Activated CD4-positive, alpha-beta T cell treated with anti-CD3 and anti-CD28 coated beads, Interleukin-2, Interleukin-6, amounts not matched to agents 100 ng/mL and 50 ng/mL, durations not matched to agents 16 hours and 8 hours (primary cell): ENCODE data around the gene MPZL1.

ENCODE experiments used
- DNase-seq: peaks from one replicate; pipeline ENCODE4 v3.0.0-alpha.2; 2020

Gene MPZL1

GRCh38 chr1:167752219-167752985 lies 30.6 kb downstream of the MPZL1 start:
- DNase-seq, result no peak

- DNase-seq, result no peak
Observed at GRCh38 chr1:167755654-167756053, 33.9 kb downstream of the MPZL1 start.

- DNase-seq, result no peak
Observed at GRCh38 chr1:167756730-167757405, 35.1 kb downstream of the MPZL1 start.

GRCh38 chr1:167757433-167758309 lies 35.9 kb downstream of the MPZL1 start:
- no peak for DNase-seq

DNA sequence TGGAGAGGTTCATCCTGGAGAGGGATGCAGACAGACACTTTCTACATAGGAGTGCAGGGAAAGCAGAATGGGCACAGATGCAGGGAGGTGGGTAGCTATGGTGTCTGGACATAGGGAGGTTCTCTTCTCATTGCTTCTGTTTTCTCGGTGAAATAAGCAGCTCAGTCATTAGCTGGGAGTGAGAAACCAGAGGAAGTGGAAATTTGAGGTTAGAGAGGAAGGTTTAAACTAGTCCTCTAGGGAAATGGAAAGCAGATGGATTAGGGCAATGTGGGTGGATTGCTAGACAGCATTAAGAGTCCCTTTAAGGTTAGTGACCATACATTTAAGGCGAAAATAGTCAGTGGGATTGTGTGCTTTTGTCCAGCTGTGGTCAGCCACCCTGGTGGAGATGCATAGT lies 39.6 kb downstream of the MPZL1 start:
- no peak for DNase-seq

- DNase-seq, result no peak
Observed at GRCh38 chr1:167762061-167762746, 40.4 kb downstream of the MPZL1 start.

GRCh38 chr1:167763525-167764220 lies 41.9 kb downstream of the MPZL1 start:
- no peak for DNase-seq

DNA sequence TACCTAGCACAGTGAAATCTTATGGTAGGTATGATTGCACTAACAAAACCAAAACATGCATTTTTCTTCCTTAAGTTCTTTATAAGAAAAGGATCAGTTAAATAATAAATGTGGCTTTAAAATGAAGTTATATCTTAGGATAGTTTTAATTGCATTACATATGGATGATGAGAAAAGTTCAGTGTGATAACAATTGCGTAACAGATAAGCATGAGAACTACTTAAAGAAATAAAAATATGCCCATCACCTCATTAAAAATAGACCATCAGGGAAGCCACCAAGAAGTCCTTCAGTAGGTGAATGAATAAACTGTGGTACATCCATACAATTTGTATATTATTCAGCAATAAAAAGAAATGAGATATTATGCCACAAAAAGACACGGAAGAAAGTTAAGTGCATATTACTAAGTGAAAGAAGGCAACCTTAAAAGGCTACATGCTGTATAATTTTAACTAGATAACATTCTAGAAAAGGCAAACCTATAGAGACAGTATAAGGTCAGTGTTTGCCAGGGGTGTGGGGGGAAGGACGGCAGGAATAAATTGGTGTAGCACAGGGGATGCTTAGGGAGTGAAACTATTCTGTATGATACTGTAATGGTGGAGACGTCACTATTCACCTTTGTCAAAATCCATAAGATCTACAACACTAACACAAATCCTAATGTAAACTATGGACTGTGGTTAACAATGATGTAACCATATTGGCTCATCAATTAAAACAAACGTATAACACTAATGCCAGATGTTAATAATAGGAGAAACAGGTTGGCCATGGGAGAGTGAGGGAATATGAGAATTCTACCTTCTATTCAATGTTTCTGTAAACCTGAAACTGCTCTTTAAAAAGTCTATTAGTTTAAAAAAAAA lies 42.9 kb downstream of the MPZL1 start:
- no peak for DNase-seq

DNA sequence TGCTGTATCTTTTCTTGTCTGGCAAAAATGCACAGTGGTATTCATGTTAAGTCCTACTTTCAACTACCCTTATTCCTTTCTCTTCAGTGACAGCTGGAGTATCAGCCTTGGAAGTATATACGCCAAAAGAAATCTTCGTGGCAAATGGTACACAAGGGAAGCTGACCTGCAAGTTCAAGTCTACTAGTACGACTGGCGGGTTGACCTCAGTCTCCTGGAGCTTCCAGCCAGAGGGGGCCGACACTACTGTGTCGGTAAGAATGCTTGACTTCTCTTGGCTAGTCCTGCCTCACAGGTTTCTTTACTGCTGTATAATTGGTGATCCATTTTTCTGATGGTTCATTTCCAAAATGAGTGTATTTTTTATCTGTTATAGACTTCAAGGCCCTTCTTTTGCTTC lies 43.7 kb downstream of the MPZL1 start:
- DNase-seq, result no peak

- no peak for DNase-seq
Observed at GRCh38 chr1:167766538-167766937, 44.8 kb downstream of the MPZL1 start.

DNA sequence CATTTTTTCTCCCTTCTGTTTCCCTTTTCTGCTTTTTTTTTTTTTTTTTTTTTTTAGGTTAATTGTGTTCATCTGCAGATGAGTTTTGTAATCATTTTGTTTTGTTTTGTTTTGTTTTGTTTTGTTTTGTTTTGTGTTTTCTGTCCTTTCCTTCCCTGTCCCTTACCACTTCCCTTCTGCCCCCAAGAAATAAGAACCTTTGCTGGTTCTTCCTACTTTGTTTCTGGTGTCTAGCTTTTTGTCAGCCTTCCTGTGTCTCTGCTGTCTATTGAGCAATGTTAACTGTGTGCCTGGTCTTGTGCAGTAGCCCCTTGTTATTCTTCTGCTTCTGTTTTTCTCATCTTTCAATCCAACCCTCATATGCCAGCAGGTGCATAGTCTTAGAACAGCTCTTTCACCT lies 46.0 kb downstream of the MPZL1 start:
- no peak for DNase-seq

- no peak for DNase-seq
Observed at GRCh38 chr1:167770127-167770526, 48.3 kb downstream of the MPZL1 start.

GRCh38 chr1:167772436-167772835 lies 50.7 kb downstream of the MPZL1 start:
- DNase-seq, result no peak

GRCh38 chr1:167773516-167773915 lies 51.7 kb downstream of the MPZL1 start:
- DNase-seq, result no peak

DNA sequence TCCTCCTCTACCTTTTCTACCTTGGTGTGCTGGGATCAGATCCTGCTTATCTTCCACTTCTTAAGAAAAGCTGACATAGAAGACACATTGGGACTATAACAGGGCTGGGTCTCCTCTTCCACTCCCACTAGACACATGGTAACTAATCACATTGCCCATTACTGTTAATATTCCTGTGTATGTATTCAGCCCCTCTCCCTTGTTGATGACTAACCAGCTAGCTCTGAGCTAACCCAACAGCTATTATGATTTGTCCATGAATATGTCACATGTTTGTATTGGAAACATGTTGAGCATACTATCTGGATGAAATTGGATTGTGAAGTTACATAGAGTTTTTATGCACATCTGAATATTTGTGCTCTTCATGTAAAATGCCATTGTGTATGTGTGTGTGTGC lies 52.9 kb downstream of the MPZL1 start:
- no peak for DNase-seq

DNA sequence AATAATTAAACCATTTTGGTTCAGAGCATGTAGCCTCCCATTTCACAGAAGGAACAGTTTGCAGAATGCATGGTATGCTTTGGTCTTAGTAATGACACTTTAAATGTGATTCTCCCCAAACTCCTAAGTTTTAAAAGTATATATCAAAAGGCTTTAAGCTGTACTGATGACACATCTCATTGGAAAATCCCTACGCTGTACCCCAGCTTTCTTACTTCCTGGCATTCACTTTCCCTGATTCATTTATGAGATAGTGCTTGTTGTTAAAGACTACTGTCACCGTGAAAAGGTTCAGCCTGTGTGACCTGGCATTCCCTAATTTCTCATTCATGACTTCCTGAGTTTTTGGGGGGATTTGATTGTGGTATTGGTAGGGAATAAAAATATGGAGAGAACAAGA lies 53.4 kb downstream of the MPZL1 start:
- no peak for DNase-seq

DNA sequence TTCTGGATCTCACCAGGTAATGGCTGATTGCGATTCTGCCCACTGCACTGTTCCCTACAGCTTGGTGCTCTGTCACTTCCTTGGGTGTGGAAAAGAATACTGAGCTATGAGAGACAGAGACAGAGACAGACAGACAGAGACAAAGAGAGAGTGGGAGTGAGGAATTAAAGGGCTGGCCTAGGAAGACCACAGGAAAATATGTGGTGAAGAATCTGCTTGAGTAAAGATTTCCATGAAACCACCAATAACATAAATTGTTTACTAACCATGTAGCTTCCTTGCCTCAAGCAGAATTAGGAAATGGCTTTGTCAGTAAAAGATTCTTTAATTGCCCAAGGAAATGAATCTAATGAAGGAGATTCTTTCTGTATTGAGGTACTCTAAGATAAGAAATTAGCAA lies 54.4 kb downstream of the MPZL1 start:
- no peak for DNase-seq

GRCh38 chr1:167776616-167777268 lies 55.0 kb downstream of the MPZL1 start:
- DNase-seq, result no peak

DNA sequence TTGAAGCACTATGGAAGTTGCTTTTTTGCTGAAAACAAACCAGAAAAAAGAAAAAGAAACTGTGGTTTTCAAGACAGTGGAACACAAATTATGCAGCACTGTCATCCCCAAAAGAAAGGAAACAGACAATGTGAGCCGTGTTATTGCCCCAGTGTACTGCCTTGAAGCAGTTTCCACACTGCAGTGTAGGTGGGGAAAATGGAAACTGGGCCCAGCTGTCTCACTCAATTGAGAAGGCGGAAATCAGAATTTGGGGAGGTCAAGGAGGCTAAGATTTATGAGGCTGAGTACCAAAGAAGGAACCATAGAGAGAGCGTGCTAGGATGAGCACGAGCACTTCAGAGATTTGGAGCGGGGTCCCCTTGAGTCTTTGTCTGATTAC lies 55.5 kb downstream of the MPZL1 start:
- DNase-seq, result no peak

DNA sequence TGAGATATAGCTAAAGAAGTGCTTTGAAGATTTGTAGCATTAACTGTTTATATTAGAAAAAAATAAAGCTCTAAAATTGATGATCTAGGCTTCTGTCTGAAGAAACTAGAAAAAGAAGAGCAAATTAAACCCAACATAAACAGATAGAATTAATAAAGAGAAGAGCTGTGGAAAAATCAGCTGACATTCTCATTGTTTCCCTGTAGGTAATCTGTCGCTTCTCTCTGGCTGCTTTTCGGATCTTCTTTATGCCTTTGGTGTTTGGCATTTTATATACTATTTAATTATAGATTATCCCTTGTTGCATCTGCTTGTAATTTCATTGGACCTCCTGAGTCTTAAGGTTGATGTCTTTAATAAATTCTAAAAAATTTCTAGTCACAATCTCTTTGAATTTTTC lies 59.8 kb downstream of the MPZL1 start:
- no peak for DNase-seq

DNA sequence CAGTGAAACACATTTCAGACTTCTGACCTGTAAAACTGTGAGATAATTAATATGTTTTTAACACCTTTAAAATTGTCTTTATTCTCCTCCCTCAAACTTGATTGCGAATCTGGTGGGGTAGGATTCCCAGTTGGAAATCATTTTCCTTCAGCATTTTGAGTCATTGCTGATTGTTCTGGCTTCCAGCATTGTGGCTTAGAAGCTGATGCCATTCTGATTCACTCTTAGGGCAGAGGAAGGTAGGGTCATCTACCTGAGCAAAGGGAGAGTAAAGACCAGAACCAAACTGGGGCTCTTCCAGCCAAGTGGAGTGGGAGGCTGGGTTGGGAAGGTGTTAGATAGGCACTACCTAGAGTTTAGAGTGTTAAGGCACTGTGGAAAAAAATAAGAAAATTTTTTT lies 61.2 kb downstream of the MPZL1 start:
- DNase-seq, result no peak
